GM13976 (cell line): ENCODE data around the gene DNAH14.

ENCODE experiments used
- DNase-seq: peaks from one replicate; pipeline ENCODE4 v3.0.0; 2012; ENCODE audit warnings: low spot score
- in situ Hi-C: fragments of 300-500 bp; cut with MboI; formaldehyde crosslinking; loops from one replicate; pipeline ENCODE4 v1.12.0; 2022; ENCODE audit warnings: low sequenced_read_pairs, mixed read lengths, inconsistent platforms; ENCODE audit not compliant: unreplicated experiment
- TF ChIP-seq, protein P1 (sequence below): IDR thresholded peaks from 2 replicates; pipeline ENCODE4 v1.5.1; 2012; ENCODE audit warnings: borderline replicate concordance, mild to moderate bottlenecking; ENCODE audit not compliant: insufficient read depth; ENCODE audit errors: extremely low read depth, missing control alignments, control extremely low read depth

Gene DNAH14

DNA sequence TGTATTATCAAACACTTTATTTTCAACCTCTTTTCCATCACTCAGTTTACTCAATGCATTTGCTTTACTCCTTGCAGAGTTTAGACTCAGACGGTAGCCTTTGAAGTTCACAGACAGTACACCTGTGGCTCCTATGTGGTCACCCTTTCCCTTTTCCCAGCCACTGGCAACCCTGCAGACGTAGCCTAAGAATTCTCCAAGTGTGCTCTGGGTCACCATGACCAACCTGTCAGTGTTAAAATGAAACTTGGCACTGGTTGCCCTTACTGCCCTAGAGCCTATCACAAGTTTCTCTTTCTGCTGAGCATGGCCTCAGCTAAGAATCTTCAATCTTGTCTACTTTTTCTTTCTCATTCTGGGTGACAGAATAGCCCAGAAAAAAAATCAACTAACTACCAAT is 25.5 kb upstream of the DNAH14 start:
- in situ Hi-C loops = no loop called here
- TF ChIP-seq, protein P1, sequence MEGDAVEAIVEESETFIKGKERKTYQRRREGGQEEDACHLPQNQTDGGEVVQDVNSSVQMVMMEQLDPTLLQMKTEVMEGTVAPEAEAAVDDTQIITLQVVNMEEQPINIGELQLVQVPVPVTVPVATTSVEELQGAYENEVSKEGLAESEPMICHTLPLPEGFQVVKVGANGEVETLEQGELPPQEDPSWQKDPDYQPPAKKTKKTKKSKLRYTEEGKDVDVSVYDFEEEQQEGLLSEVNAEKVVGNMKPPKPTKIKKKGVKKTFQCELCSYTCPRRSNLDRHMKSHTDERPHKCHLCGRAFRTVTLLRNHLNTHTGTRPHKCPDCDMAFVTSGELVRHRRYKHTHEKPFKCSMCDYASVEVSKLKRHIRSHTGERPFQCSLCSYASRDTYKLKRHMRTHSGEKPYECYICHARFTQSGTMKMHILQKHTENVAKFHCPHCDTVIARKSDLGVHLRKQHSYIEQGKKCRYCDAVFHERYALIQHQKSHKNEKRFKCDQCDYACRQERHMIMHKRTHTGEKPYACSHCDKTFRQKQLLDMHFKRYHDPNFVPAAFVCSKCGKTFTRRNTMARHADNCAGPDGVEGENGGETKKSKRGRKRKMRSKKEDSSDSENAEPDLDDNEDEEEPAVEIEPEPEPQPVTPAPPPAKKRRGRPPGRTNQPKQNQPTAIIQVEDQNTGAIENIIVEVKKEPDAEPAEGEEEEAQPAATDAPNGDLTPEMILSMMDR = no peak
- DNase-seq = no peak

DNA sequence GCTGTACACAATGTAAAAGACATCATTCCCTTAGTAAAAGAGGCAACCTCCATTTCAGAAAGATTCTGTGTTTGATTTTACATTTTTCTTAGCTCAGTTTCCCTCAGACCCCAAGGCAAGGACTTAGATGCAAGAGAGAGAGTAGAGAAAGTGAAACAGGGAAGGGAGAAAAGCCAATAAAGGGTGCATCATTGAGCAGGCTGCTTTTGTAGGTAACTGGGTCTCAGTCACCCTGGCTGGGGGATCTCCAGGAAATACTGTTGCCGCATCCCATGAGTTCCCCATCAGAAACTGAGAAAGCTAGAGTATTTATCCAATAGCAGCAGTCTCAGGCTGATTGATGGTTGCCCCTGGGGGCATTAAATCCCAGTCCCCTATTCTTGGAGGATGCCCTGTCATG is 23.1 kb upstream of the DNAH14 start:
- in situ Hi-C loops = no loop called here
- no peak for DNase-seq
- TF ChIP-seq, protein P1 = no peak

DNA sequence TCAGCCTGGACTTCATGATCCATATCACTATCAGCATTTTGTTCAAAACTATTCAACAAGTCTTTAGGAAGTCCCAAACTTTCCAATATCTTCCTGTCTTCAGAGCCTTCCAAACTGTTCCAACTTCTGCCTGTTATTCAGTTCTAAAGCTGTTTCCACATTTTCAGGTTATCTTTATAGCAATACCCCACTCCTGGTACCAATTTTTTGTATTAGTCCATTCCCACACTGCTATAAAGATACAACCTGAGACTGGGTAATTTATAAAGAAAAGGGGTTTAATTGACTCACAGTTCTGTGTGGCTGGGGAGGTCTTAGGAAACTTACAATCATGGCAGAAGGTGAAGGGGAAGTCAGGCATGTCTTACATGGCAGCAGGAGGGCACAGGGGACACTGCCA is 18.3 kb upstream of the DNAH14 start:
- no peak for DNase-seq
- in situ Hi-C loops = no loop called here
- TF ChIP-seq, protein P1 = no peak

DNA sequence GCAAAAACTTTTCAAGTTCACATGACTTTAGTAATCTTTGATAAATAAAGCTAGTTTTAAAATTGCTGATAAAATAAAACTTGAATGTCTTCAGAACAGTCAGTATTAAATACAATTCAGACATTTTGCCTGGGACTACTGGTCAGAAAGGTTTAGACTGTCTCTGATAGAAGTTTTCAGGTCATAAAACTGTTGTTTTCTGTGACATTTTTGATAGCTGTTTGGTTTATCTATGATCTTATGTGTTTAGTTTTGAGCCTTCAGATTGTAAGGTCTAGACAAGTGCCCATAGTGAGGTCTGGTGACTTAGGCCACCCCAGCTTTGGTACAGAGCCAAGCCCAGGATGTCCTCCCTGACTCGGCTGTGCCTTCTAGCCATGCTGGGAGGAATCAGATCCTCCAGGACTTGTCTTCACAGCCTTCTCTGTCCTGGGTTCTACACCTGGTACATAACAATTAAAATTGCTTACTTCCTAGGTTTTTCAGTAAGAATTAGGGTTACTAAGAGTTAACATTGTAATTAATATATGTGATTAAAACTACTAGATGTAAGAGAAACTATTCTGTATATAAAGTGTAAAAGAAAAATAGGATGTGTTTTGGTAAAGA is 15.1 kb upstream of the DNAH14 start:
- in situ Hi-C loops = no loop called here
- TF ChIP-seq, protein P1 = no peak
- DNase-seq = no peak

DNA sequence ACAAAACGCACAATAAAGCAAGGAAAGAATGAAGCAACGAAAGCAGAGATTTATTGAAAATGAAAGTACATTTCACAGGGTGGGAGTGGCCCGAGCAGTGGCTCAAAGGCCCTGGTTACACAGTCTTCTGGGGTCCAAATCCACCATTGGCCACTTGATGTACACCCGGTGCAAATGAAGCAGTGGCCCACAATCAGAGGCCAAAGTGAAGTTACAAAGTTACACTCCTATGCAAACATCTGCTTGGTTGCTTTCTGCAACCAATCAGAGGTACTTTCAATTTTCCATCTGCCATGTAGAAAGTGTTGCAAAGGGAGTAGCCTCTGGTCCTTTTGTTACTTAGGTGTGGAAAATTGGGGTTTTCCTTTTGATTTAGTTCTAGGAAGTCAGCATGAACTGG is 10.0 kb upstream of the DNAH14 start:
- DNase-seq = no peak
- in situ Hi-C loops = no loop called here
- TF ChIP-seq, protein P1 = no peak

DNA sequence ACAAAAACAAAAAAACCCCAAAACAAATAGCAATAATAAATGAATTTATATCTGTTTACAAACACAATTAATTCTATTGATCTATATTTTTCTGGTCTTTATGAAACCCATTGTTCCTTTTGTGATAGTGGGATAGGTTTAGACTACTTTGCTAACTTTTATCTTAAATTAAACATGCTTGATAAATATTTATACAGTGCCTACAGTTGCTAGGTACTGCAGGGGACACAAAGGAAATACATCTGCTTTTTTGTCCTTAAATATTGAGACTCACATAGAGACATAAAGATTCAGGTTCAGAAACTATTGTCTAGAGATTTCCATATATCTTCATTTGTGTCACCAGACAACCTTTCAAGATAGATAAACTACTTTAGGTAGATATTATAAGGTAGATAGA is 8.5 kb upstream of the DNAH14 start:
- TF ChIP-seq, protein P1 = no peak
- in situ Hi-C loops = no loop called here
- no peak for DNase-seq
